ENCODE measurements around the gene PCNX3. TPM values are rescaled to one million over a fixed set of nuclear protein-coding genes. Genes with fewer than 3 reads are reported as not detected.

PCNX3 gene
- total RNA-seq, 3 donors from 2014 or later, result 13.4 to 21.0 (median 20.1) TPM

DNA sequence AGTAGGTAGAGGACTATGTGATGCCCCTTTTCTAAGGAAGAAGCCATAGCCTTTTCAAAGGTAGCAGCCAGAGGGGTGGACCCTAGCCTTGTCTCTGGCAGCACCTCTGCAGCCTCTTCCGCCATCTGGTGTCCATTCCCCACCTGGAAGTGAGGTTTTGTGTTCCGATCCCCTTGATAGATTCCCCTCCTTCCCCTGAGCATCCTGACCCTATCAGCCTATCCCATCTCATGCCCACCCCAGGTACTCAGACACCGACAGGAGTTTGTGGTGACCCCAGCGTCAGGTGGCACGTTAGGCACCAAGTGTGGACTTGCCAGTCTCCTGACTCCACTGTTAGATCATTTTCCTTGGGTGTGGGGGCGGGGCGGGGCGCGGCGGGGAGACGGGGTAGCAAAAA is 43.6 kb upstream of the PCNX3 start:
- no peak for DNase-seq (ENCODE audit: low spot score in 2 of 2)

GRCh38 chr11:65572356-65573051 is 43.1 kb upstream of the PCNX3 start, which contains the start of gene FAM89B:
Gene FAM89B, plus strand, starts transcription at chr11:65572538. Its CDS starts 132 bp downstream, at chr11:65572670.
- peak; percentile 86 to 89 for DNase-seq (ENCODE audit: low spot score in 2 of 2)
- H3K36me3 ChIP-seq, result no peaks in the 10 kb centered on the region
- peaks cover 44 to 48% of the 10 kb centered on the region in 2 donors for H3K4me1 ChIP-seq
- H3K27me3 ChIP-seq, result no peaks in the 10 kb centered on the region
- TF ChIP-seq POLR2AphosphoS5 (IDR thresholded peaks at IDR 0.05), result peak in 1 of 3 donors; percentile 23
- TF ChIP-seq CTCF (IDR thresholded peaks at IDR 0.05), result no peak
- H3K27ac ChIP-seq, result peak within 1 kb of the TSS; percentile 96 to 97
- intact Hi-C loops (cut with DNase I; ENCODE audit: low total_unique reads), result no loop called here
- H3K4me3 ChIP-seq, result peak within 1 kb of the TSS; percentile 60 to 91 (median 75)
- no peaks in the 10 kb centered on the region for H3K9me3 ChIP-seq

More for the DNA sequence above, 43.6 kb upstream of the PCNX3 start:
- Histone ChIP-seq H3K4me3 (peak overlapping the region; percentile 60 to 91 (median 75)), H3K27me3 (no peaks in the 10 kb centered on the region), H3K4me1 (peaks cover 41 to 42% of the 10 kb centered on the region in 2 donors), H3K9me3 (no peaks in the 10 kb centered on the region), H3K27ac (peak overlapping the region; percentile 96 to 97), H3K36me3 (no peaks in the 10 kb centered on the region)
- peak in 1 of 3 donors; percentile 6 for TF ChIP-seq POLR2AphosphoS5 (IDR thresholded peaks at IDR 0.05)
- TF ChIP-seq CTCF (IDR thresholded peaks at IDR 0.05), result peak in 2 of 3 donors; percentile 13 to 61
- no peak for TF ChIP-seq POLR2A (IDR thresholded peaks at IDR 0.05)
- intact Hi-C loops (cut with DNase I; ENCODE audit: low total_unique reads), result no loop called here

DNA sequence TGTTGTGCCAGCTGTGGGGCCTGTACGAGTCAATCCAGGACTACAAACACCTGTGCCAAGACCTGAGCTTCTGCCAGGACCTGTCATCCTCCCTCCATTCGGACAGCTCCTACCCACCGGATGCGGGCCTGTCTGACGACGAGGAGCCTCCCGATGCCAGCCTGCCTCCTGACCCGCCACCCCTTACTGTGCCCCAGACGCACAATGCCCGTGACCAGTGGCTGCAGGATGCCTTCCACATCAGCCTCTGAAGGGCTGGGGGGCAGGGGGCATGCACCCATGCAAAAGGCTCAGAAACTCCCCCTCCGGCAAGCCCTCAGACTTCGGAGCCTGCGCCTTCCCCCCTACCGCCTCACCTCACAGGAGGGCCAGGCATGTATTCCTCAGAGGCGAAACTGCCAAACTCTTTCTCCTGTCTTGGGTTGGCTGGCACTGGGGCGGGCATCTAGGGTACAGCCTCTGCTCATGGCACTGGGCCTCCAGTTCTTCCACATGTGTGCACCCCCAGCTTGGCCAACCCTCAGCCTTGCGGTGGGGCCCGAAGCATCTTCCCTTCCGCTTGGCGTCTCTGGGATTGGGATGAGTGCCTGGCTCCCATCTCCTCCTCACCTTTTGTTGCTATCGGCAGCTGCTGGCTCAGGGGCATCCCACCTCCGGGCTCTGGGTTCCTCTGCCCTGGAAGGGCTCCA is 42.0 kb upstream of the PCNX3 start:
- intact Hi-C loops (cut with DNase I; ENCODE audit: low total_unique reads), result no loop called here
- TF ChIP-seq POLR2A (IDR thresholded peaks at IDR 0.05) (no peak), CTCF (IDR thresholded peaks at IDR 0.05) (no peak), POLR2AphosphoS5 (IDR thresholded peaks at IDR 0.05) (no peak)

GRCh38 chr11:65574109-65574810 is 41.3 kb upstream of the PCNX3 start:
- peak; percentile 74 to 83 for DNase-seq (ENCODE audit: low spot score in 2 of 2)
- H3K4me3 ChIP-seq, result peak overlapping the region; percentile 60 to 91 (median 75)
- intact Hi-C loops (cut with DNase I; ENCODE audit: low total_unique reads), result no loop called here
- peak overlapping the region; percentile 96 to 97 for H3K27ac ChIP-seq
- H3K9me3 ChIP-seq, result no peaks in the 10 kb centered on the region
- peaks cover 39 to 40% of the 10 kb centered on the region in 2 donors for H3K4me1 ChIP-seq
- no peak for TF ChIP-seq POLR2A (IDR thresholded peaks at IDR 0.05)
- TF ChIP-seq CTCF (IDR thresholded peaks at IDR 0.05), result peak; percentile 64 to 79 (median 65)
- peak in 2 of 3 donors; percentile 55 to 89 for TF ChIP-seq POLR2AphosphoS5 (IDR thresholded peaks at IDR 0.05)
- no peaks in the 10 kb centered on the region for H3K27me3 ChIP-seq
- no peaks in the 10 kb centered on the region for H3K36me3 ChIP-seq

More for the DNA sequence above, 42.0 kb upstream of the PCNX3 start:
- Histone ChIP-seq H3K27ac (peak overlapping the region; percentile 96 to 97), H3K36me3 (no peaks in the 10 kb centered on the region), H3K9me3 (no peaks in the 10 kb centered on the region), H3K27me3 (no peaks in the 10 kb centered on the region), H3K4me1 (peaks cover 44 to 47% of the 10 kb centered on the region in 2 donors), H3K4me3 (peak overlapping the region; percentile 60 to 91 (median 75))
- no peak for DNase-seq (ENCODE audit: low spot score in 2 of 2)
